Stimulated activated CD4-positive, alpha-beta T cell treated with anti-CD3 and anti-CD28 coated beads, Interleukin-12 subunit alpha, Interleukin-12 subunit beta, amount 100 ng/mL, for 24 hours (primary cell): ENCODE data around the gene TP73.

Experiments used
- DNase-seq, 2 experiments: peaks; one replicate each; pipeline ENCODE4 v3.0.0-alpha.2; 2020; ENCODE audit warnings: low read depth in 2 of 2

TP73 gene

DNA sequence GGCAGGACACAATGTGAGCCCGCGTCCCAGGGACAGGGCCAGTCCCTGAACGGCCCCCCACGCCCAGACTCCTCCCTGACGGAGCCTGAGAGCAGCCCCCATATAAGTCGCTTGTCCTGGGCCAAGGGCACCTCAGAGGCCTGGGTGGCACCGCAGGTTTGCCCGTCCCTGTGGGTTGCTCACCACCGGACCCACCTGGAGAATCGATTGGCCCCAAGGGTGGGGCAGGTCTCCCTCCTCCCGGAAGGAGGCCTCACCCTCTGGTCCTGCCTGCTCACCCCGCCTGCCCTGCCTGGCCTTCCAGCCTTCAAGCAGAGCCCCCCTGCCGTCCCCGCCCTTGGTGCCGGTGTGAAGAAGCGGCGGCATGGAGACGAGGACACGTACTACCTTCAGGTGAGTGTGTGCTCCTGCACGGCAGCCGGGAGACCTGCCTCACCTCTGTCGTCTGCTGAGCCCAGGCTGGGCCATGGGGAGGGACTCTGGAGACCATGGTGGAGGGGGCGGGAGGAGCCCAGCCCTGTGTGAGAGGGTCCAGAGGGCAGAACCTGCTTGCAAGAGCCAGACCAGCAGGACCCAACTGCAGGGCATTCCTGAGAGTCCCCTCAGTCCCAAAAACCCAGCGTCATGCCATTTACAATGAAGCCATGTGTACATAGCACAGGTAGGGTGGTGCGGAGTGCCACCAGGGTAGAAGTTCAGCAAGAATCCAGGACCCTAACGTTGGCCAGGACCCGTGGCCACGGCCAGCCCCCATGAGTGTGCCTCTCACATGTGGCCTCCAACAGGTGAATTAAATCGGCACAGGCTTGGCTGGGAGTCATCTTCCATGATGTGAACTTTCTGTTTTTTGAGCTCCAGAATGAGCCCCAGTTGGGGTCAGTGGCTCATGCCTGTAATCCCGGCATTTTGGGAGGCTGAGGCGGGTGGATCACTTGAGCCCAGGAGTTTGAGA, 75.8 kb downstream of the TP73 start:
- DNase-seq: no peak

DNA sequence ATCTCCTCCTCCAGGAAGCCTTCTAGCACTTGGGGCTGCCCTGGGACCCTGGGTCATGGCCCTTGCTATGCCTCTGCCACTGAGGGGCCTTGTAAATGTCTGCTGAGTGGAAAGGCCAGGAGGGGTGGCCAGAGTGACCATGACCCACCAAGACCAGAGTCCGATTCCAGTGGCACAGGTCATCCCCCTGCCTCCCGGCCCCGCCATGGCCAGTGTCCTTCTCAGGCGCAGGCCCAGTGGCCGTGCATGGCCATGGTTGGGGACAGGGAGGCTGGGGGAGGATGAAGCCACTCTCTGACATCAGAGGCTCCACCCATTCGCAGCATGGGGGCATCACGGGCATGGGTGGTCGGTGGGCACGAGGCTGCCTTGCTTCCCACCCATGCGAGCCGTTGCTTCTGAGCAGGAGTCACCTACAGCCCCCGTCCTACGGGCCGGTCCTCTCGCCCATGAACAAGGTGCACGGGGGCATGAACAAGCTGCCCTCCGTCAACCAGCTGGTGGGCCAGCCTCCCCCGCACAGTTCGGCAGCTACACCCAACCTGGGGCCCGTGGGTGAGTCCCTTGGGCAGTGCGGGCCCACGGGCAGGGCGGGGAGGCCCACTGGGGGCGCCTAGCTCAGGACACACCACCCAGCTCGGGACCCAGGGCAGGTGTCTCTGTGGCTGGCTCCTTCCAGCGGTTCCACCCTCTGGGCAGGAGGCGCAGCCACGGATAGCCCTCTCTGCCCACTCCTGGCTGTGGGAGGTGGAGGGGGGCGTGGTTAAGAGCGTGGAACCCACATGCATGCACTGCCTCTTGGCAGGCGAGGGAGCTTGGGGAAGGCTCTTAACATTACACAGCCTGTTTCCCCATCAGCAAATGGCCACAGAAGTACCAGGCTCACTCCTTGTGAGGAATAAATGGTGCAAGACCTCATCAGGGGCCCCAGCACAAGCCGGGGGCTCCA, 77.6 kb downstream of the TP73 start:
- DNase-seq: no peak

DNA sequence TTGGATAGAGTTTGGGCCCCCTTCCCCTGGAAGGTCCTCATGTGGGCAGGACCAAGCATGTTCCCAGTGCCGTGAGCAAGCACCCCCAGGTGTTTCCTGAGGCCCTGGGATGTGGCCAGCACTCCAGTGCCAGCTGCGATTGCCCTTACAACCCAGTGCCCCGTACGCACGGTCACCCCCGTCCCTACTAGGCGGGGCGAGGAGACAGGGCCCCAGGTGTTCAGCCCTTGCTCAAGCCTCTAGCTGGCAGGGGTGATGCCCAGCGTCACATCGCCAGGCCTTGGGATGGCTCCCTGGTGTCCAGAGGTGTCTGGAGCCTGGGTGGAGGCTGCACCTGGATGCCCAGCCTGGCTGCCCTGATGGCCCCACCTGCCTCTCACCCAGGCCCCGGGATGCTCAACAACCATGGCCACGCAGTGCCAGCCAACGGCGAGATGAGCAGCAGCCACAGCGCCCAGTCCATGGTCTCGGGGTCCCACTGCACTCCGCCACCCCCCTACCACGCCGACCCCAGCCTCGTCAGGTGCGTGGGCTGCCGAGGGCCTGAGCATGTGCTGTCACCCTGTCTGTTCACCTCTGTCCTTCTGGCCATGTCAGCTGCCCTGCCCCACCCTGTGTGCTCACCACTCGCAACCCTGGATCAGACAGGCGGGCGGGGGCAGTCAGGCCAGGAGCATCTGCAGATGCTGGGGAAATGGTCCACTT, 78.4 kb downstream of the TP73 start:
- DNase-seq: no peak

DNA sequence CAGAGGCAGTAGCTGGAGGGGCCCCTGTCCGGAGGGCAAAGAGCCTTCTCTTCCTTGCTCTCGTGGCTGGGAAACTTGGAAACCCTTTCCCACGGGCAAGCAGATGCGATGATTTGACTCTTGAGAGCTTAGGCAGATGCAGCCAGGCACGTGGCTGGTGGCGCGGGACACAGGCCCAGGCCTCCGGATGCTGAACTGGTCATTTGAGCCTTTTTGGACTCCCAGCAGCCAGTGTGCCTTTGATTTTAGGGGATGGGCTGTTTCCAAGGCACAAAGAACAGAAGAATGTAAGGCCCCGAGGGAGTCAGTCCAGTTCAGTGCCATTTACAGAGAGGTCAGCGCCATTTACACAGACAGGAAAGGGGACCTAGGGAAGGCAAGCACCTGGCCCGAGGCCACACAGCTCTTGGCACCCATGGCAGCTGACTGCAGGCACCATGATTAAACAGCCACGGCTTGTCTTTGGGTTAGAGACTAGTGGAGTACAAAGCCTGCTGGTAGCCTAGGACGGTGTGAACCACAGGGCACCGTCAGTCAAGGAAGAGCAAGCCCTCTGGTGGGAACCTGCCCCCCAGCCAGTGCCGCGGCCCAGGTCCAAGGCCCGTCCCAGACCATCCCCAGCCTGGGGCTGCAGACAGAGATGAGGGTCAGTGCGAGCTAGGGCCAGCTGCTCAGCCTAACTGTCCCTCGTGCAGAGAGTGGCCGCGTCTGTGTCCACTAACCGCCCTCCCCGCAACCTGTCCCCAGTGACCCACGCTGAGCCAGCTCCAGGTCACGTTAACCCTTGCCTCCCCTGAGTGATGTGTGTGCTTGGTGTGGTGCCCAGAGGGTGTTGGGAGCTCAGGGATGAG, 79.5 kb downstream of the TP73 start:
- no peak for DNase-seq

DNA sequence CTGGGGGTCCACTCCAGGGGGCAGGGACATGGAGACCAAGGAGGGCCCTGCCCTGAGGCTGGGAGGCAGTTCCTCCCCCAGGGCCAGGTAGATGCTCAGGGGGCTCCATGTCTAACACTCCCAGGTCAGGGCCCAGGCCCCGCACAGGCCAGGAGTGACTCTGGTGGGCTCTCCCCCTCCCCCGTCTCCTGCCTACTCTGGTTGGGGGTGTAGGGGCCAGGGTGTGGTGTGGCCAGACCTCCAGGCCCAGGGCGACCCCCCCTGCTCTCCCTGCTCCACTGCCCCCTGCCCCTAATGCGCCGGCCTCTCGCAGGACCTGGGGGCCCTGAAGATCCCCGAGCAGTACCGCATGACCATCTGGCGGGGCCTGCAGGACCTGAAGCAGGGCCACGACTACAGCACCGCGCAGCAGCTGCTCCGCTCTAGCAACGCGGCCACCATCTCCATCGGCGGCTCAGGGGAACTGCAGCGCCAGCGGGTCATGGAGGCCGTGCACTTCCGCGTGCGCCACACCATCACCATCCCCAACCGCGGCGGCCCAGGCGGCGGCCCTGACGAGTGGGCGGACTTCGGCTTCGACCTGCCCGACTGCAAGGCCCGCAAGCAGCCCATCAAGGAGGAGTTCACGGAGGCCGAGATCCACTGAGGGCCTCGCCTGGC, 80.2 kb downstream of the TP73 start:
- DNase-seq: no peak

DNA sequence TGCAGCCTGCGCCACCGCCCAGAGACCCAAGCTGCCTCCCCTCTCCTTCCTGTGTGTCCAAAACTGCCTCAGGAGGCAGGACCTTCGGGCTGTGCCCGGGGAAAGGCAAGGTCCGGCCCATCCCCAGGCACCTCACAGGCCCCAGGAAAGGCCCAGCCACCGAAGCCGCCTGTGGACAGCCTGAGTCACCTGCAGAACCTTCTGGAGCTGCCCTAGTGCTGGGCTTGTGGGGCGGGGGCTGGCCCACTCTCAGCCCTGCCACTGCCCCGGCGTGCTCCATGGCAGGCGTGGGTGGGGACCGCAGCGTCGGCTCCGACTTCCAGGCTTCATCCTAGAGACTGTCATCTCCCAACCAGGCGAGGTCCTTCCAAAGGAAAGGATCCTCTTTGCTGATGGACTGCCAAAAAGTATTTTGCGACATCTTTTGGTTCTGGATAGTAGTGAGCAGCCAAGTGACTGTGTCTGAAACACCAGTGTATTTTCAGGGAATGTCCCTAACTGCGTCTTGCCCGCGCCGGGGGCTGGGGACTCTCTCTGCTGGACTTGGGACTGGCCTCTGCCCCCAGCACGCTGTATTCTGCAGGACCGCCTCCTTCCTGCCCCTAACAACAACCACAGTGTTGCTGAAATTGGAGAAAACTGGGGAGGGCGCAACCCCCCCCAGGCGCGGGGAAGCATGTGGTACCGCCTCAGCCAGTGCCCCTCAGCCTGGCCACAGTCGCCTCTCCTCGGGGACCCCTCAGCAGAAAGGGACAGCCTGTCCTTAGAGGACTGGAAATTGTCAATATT, 81.0 kb downstream of the TP73 start:
- DNase-seq: no peak

DNA sequence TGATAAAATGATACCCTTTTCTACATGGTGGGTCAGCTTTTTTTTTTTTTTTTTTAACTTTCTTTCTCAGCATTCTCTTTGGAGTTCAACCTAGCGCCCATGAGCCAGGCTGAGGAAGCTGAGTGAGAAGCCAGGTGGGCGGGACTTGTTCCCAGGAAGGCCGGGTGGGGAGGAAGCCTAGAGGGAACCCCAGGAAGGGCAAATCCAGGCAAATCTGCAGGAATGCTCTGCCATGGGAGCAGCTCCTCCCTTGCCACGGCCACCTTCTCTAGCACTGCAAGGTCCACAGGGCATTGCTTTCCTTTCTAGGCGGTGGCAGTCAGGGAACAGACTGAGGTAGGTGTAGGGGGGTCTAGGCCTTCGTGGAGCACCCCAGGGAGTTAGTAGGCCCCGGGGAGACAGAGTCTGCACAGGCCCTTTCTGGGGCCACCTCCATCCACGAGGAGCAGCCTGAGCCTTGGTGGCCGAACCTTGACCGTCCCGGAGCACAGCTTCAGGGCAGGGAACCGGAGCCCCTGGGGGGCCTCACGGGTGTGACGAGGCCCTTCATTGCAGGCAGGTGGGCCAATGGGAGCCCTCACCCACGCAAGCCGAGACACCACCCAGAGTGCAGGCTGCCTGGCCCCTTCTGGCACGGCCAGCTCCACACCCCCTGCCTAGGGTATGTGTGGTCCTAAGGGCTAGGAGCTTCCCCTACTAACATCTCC, 81.7 kb downstream of the TP73 start:
- DNase-seq: no peak

DNA sequence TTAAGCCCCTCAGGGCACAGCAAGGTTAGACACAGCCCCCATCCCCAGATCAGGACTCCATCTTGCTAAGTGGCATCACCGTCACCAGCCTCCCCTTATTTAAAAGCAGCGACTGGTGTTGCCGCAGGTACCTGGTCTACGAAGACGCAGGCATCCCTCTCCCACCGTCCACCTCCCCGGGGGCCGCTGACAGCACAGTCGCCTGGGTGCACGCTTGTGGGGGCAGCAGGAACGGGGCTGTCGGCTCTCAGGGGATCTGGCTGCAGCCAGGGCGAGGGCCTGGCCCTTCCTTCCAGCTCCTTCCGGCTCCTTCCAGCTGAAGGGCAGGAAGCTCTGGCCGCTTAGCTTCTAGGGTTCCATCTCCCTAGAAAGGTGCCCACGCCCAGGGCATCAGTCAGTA, 82.3 kb downstream of the TP73 start:
- no peak for DNase-seq

DNA sequence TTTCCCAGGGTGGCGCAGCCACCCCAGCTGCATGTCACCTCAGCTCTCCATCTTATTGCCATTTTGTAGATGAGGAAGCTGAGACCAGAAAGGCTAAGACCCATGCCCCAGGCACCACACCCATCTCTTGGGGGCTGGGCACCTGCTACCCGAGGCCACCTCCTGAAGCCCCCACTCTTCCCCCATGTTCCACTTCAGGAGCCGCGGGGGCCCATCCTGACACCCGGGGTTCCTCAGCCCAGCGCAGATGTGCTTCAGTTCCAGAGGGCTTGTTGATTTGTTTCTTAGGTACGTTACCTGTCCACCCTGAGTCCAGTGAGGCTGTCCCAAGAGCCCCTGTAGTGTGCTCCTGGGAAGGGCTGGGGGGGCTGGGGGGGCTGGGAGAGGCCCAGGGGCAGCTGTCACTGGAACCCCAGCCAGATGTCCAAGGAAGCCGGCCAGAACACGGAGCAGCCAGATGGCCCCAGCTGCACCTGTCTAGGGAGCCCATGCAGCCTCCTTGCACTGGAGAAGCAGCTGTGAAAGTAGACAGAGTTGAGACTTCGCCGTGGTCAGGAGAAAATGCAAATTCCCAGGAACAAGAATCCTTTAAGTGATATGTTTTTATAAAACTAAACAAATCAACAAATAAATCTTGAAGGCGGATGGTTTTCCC, 82.8 kb downstream of the TP73 start:
- no peak for DNase-seq

DNA sequence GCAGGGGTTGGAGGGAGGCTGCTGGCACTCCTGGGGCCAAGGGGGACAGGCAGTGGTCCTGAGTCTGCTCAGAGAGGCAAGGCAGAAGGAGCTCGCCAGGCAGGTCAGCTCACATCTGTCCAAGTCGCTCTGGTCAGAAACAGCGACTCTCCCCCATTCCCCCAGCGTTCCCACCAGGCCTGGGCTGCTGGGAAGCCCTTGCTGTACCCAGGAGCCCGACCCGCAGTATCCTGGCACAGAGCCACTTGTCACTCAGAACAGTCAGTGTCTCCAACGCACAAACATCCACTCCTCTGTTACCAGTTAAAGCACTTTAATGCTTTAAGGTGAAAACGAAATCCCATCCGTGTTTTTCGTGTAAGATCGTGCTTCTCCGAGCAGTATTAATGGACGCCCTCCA, 83.4 kb downstream of the TP73 start:
- DNase-seq: no peak

DNA sequence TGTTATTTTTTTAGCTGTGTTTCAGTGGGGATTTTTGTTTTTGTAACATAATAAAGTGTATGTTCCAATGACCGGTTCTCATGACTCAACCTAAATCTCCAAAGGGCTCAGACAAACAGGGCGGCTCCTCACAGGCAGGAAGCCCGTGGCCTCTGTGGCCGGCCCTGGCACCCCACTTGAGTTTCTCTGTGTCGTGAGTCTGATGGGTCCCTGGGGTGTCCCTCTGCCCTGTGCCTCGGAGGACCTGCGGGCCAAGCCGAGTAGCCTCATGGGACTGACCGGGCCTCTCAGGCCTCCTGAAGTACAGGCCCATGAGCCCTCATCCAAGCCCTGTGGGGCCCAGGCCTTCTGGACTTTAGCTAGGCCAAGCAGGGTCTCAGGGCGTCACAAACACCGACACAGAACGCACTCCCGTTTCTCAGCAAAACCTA, 83.8 kb downstream of the TP73 start:
- DNase-seq: no peak

DNA sequence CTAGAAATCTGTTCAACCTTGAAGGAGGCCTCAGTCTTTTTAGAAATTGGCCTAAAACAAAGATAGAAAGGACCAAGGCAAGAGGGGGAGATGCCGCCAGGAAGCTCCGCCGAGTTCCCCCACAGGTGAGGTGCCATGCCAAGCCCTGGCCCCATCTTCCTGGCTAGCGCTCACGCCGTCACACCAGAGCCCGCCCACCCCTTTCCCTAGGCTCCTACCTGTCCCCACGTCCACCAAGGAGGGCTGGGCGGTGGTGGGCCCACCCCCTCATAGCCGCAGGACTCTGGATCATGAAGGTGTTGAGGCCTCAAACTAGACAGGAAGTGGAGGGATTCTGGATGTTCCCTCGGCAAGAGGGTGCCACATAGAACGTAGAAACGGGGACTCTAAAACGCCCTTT, 84.4 kb downstream of the TP73 start:
- DNase-seq: no peak

DNA sequence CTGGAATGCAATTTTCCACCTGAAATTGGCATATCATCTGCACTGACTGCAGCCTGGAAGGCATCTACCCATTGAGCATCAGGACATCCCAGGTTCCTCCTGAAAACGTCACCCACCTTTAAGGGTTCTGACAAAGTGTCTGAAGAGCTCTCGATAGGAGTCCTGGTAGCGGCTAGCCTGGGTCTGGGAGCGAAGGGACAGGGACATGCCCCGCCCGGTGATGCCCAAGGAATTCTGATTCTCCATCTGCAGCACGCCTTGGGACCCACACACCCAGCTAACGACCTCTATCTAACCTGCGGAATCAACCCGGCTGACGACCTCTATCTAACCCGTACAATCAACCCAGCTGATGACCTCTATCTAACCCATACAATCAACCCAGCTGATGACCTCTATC, 86.6 kb downstream of the TP73 start:
- no peak for DNase-seq

DNA sequence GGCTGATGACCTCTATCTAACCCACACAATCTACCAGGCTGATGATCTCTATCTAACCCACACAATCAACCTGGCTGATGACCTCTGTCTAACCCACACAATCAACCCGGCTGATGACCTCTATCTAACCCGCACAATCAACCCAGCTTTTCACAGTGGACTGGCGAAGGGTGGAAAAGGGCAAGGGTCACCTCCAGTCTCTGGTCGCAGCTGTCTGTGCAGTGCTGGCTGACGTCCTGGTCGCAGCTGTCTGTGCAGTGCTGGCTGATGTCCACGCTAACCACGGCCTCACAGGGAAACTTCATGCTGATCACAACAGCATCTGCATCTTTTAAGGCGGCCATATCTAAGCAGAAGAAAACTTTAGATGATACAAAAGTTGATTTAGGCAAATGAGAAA, 87.7 kb downstream of the TP73 start:
- no peak for DNase-seq

DNA sequence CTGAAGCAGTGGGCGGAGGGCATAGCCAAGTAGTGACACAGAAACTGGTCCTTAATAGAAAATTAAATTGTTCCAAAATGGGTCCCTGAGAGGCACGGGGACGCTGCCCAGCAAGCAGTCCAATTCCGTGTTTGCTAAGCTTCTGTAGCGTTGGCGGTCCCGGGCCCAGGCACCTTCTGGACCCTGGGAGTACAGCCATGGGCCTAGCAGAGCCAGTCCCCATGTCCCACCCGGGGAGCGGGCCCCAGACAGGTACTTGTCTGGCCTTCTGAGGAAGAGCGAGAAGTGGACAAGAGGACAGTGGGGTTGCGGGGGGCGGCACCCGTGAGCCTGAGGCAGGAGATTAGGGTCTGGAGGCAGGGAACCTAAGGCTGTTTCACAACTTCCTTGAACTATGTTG, 88.4 kb downstream of the TP73 start:
- no peak for DNase-seq

DNA sequence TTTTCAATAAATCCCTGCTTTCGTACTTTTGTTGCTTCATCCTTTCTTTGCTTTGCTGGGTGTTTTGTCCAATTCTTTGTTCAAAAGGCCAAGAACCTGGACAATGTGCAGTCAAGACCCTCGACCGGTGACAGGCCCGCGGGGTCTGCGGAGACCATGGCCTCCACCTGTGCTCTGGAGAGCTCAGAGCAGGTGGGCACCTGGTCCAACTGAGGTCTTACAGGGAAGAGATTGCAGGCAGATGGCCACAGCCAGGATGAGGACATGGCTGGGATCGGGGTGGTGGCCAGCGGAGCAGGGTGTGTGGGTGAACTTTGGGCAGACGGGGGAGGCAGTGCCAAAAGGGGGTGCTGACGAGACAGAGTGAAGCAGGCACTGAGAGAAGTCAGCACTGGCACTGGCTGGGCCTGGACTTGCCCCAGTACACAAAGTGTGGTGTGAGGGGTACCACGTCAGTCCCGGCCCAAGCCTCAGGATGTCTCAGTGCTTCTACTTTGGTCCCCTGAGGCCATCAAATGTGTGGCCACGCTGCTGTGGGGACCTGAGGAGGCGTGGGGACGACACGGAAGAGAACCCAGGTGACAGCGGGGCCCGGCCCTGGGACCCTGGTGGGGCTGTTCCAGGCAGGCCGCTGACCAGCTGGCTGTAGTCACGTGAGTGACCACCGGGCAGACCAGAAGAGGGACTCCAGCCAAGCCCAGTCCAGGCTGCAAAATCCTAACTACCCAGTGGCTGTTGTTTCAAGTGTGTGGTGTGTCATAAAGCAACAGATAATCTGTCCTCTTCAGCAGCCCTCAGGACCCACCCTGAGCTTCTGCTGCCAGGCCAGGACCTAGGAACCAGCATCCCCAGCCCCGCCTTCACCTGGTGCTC, 89.5 kb downstream of the TP73 start:
- DNase-seq: no peak

DNA sequence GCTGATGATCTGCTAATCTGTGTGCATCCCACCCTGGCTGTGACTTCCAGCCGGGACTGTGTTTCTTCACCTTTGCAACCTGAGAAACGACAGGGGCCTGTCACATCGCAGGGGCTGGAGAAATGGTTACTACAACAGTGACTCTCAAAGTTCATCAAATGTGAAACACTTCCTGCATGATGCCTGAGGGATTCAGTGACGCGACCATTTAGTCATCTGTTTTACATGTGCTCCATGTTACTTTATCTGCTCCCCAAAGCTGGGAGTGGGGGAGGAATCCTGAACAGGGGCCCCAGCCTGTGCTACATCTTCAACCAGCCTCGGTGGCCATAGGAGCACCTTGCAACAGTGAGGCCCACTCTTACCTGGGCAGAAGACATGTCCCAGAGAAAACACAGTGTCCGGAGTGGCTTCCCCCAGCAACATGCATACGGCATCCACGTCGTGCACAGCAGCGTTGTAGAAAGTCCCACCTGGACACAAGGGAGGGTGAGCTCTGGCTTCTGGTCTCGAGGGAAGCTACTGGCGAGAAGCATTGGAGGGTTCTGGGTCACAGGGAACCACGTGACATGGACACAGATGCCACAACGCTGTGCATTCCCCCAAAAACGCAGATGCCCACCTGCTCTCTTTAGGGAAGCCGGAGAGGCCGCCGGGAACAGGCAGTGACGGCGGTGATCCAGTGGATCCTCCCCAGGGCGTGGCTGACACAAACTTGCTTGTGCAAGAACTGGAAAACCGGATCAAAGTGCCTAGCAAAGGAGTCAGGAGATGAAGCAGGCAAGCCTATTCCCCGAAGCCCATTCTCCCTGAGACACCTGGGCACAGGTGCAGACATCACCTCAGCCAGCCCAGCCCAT, 90.4 kb downstream of the TP73 start:
- no peak for DNase-seq
